CD14-positive monocyte (primary cell): ENCODE results near the gene KBTBD13. TPM values are rescaled to one million over a fixed set of nuclear protein-coding genes. Genes with fewer than 3 reads are reported as not detected.
A peak's percentile ranks its signal among the peaks of the same experiment; 100 is the strongest.

Experiments used
- DNase-seq, 3 donors: peaks; one replicate each; pipeline ENCODE4 v3.0.0-alpha.2; 2011 to 2022
- H2AFZ ChIP-seq: 2 replicates; pipeline ENCODE4 v1.6.0; 2012; ENCODE audit warnings: mild to moderate bottlenecking, low read depth, low read length, inconsistent platforms; ENCODE audit not compliant: insufficient read depth, poor library complexity, severe bottlenecking
- H3K27ac ChIP-seq, 2 donors: 1 replicate in 1 of 2; 2 replicates in 1 of 2; pipeline ENCODE4 v1.5.1; 2012 to 2013; ENCODE audit warnings: low read length in 2 of 2, control low read depth in 1 of 2, inconsistent platforms in 1 of 2, low read depth in 1 of 2, mild to moderate bottlenecking in 1 of 2
- H3K27me3 ChIP-seq, 2 donors: one replicate each; pipeline versions ENCODE4 v1.6.0 to v1.6.1; 2011 to 2013; ENCODE audit warnings: low read length in 2 of 2; ENCODE audit not compliant: control insufficient read depth in 2 of 2, insufficient read depth in 2 of 2
- H3K36me3 ChIP-seq, 2 donors: replicated peaks in 1 of 2; 1 replicate in 1 of 2; 2 replicates in 1 of 2; pipeline versions ENCODE4 v1.5.1 to v1.6.1; 2012 to 2013; ENCODE audit warnings: low read length in 2 of 2, control low read depth in 1 of 2, inconsistent platforms in 1 of 2, mild to moderate bottlenecking in 1 of 2; ENCODE audit not compliant: insufficient read depth in 2 of 2, control insufficient read depth in 1 of 2
- H3K4me1 ChIP-seq, 2 donors: 1 replicate in 1 of 2; 2 replicates in 1 of 2; pipeline versions ENCODE4 v1.5.1 to v1.6.1; 2012 to 2013; ENCODE audit warnings: low read length in 2 of 2, control low read depth in 1 of 2, inconsistent platforms in 1 of 2, mild to moderate bottlenecking in 1 of 2, moderate library complexity in 1 of 2; ENCODE audit not compliant: insufficient read depth in 2 of 2, control insufficient read depth in 1 of 2
- H3K4me2 ChIP-seq: replicated peaks from 2 replicates; pipeline ENCODE3; 2012; ENCODE audit warnings: low read length, moderate library complexity, mild to moderate bottlenecking; ENCODE audit not compliant: poor library complexity, severe bottlenecking; ENCODE audit errors: extremely low read depth
- H3K4me3 ChIP-seq, 3 experiments: fragments of 200-600 bp in 1 of 3; sonication (generic) in 1 of 3; replicated peaks in 1 of 3; 1 replicate in 2 of 3; 2 replicates in 1 of 3; pipeline ENCODE4 v1.5.1; 2011 to 2013; ENCODE audit warnings: low read length in 3 of 3, mild to moderate bottlenecking in 3 of 3, control low read depth in 2 of 3, low read depth in 2 of 3, inconsistent platforms in 1 of 3, moderate library complexity in 1 of 3
- H3K79me2 ChIP-seq: 2 replicates; pipeline ENCODE4 v1.6.0; 2012; ENCODE audit warnings: mild to moderate bottlenecking, control low read depth, inconsistent platforms, low read length, moderate library complexity; ENCODE audit not compliant: insufficient read depth
- H3K9ac ChIP-seq: 2 replicates; pipeline ENCODE4 v1.6.0; 2017; ENCODE audit warnings: low read length, mild to moderate bottlenecking; ENCODE audit not compliant: insufficient read depth, poor library complexity, severe bottlenecking
- H3K9me3 ChIP-seq, 2 donors: replicated peaks in 1 of 2; 1 replicate in 1 of 2; 2 replicates in 1 of 2; pipeline versions ENCODE4 v1.5.1 to v1.6.1; 2012 to 2013; ENCODE audit warnings: low read length in 2 of 2, control low read depth in 1 of 2; ENCODE audit not compliant: control insufficient read depth in 1 of 2, insufficient read depth in 1 of 2
- H4K20me1 ChIP-seq: 2 replicates; pipeline ENCODE4 v1.6.0; 2012; ENCODE audit warnings: mild to moderate bottlenecking, low read length, control low read depth, moderate library complexity; ENCODE audit not compliant: insufficient read depth
- H3K27ac Mint-ChIP-seq, 7 donors: one replicate each; pipeline ENCODE4 v1.8.0; 2020; ENCODE audit warnings: mild to moderate bottlenecking in 7 of 7, mixed read lengths in 7 of 7, moderate library complexity in 6 of 7, inconsistent platforms in 2 of 7
- H3K27me3 Mint-ChIP-seq, 3 donors: one replicate each; pipeline ENCODE4 v1.8.0; 2021 to 2022; ENCODE audit warnings: low read depth in 3 of 3, mild to moderate bottlenecking in 3 of 3, mixed read lengths in 3 of 3, moderate library complexity in 3 of 3, inconsistent platforms in 1 of 3
- H3K36me3 Mint-ChIP-seq, 2 donors: one replicate each; pipeline ENCODE4 v1.8.0; 2020; ENCODE audit warnings: mixed read lengths in 2 of 2, inconsistent platforms in 1 of 2, mild to moderate bottlenecking in 1 of 2
- H3K4me1 Mint-ChIP-seq: one replicate; pipeline ENCODE4 v1.8.0; 2020; ENCODE audit warnings: mild to moderate bottlenecking, mixed read lengths
- H3K4me3 Mint-ChIP-seq, 2 donors: one replicate each; pipeline ENCODE4 v1.8.0; 2020; ENCODE audit warnings: mild to moderate bottlenecking in 2 of 2, mixed read lengths in 2 of 2, moderate library complexity in 1 of 2
- H3K9me3 Mint-ChIP-seq, 7 donors: one replicate each; pipeline ENCODE4 v1.8.0; 2020 to 2022; ENCODE audit warnings: mixed read lengths in 7 of 7, mild to moderate bottlenecking in 6 of 7, moderate library complexity in 6 of 7, inconsistent platforms in 2 of 7
- WGBS: methylation state at CpG from one replicate; pipeline ENCODE4 v1.1.5; 2013; ENCODE audit warnings: missing lambda C conversion rate; ENCODE audit not compliant: insufficient coverage; 5-methylcytosine and 5-hydroxymethylcytosine counted together
- intact Hi-C, 2 donors: fragments of 100-400 bp; cut with micrococcal nuclease; formaldehyde crosslinking; loops; one replicate each; pipeline versions ENCODE4 v1.15.0 to v1.15.1; 2023
- polyA plus RNA-seq, 3 donors: library from polyadenylated mRNA; depleted of rRNA in 1 of 3; unstranded in 2 of 3; stranded (reverse) in 1 of 3; fragments of 300-500 nt in 2 of 3; fragments of >200 nt in 1 of 3; fragmentation: Illumina TruSeq in 2 of 3; gene quantifications; 1 replicate in 2 of 3; 2 replicates in 1 of 3; pipeline ENCODE4 v1.2.3, GENCODE V29; 2012 to 2021
- TF ChIP-seq, protein P1 (sequence below): fragments of 200-600 bp; IDR thresholded peaks from one replicate; pipeline ENCODE4 v1.8.0; 2022; ENCODE audit warnings: antibody characterized with exemption, mild to moderate bottlenecking

KBTBD13 gene
- polyA plus RNA-seq, 3 donors = not detected

DNA sequence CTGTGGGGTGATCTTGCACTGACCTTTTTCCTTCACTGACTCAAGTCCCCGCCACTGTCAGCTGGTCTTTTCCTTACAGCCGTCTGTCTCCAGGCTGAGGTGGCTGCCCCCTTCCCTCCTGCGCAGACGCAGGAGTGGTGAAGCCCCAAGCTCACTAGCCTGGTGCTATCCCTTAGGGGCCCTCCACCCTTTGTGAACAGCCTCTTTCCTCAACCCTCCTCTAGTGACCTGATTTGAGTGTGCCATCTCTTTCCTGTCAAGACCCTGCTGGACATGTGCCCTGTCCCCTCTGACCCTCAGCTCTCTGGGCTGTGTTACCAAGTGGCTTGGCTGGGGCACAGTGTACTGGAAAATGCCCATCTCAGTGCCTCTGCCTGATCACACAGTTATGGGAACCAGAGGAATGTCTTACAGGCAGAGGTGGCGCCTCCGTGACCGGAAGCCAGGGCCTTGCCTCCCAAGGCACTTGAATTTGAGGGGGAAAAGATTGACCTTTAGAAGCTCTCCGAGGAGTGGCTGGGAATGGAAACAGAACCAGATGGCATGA is 8.7 kb downstream of the KBTBD13 start:
- DNase-seq = no peak
- Histone ChIP-seq H3K9me3 (no peaks in the 10 kb centered on the region), H2AFZ (no peak overlapping the region), H3K4me3 (no peak overlapping the region), H3K9ac (no peak overlapping the region), H3K79me2 (no peaks in the 10 kb centered on the region), H3K4me1 (no peaks in the 10 kb centered on the region), H3K36me3 (no peaks in the 10 kb centered on the region), H3K27me3 (peaks cover 0 to 12% of the 10 kb centered on the region in 2 donors), H3K4me2 (no peak overlapping the region), H4K20me1 (no peaks in the 10 kb centered on the region), H3K27ac (no peak overlapping the region)
- Mint-ChIP-seq H3K9me3 (no peaks in the 10 kb centered on the region), H3K4me3 (no peak overlapping the region), H3K4me1 (peaks cover 8% of the 10 kb centered on the region), H3K36me3 (no peaks in the 10 kb centered on the region), H3K27ac (no peak overlapping the region), H3K27me3 (peaks cover 15 to 47% (median 21%) of the 10 kb centered on the region in 3 donors)
- TF ChIP-seq, protein P1, sequence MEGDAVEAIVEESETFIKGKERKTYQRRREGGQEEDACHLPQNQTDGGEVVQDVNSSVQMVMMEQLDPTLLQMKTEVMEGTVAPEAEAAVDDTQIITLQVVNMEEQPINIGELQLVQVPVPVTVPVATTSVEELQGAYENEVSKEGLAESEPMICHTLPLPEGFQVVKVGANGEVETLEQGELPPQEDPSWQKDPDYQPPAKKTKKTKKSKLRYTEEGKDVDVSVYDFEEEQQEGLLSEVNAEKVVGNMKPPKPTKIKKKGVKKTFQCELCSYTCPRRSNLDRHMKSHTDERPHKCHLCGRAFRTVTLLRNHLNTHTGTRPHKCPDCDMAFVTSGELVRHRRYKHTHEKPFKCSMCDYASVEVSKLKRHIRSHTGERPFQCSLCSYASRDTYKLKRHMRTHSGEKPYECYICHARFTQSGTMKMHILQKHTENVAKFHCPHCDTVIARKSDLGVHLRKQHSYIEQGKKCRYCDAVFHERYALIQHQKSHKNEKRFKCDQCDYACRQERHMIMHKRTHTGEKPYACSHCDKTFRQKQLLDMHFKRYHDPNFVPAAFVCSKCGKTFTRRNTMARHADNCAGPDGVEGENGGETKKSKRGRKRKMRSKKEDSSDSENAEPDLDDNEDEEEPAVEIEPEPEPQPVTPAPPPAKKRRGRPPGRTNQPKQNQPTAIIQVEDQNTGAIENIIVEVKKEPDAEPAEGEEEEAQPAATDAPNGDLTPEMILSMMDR = no peak
- 89% methylated on average over 8 of the region's 8 CpGs for WGBS
- intact Hi-C loops = loop anchor here in 1 of 2 donors (10.0 kb wide), 1 partner anchor 350 kb away; no protein-coding TSS in a partner anchor

GRCh38 chr15:65085990-65086679 is 9.6 kb downstream of the KBTBD13 start:
- no peaks in the 10 kb centered on the region for H3K36me3 Mint-ChIP-seq
- Histone ChIP-seq H3K79me2 (no peaks in the 10 kb centered on the region), H3K27ac (no peak overlapping the region), H3K4me1 (no peaks in the 10 kb centered on the region), H3K36me3 (no peaks in the 10 kb centered on the region), H2AFZ (no peak overlapping the region), H3K4me2 (no peak overlapping the region), H4K20me1 (no peaks in the 10 kb centered on the region), H3K9ac (no peak overlapping the region), H3K9me3 (no peaks in the 10 kb centered on the region), H3K27me3 (peaks cover 0 to 12% of the 10 kb centered on the region in 2 donors), H3K4me3 (no peak overlapping the region)
- peaks cover 15 to 42% (median 21%) of the 10 kb centered on the region in 3 donors for H3K27me3 Mint-ChIP-seq
- 94% methylated on average over 5 of the region's 6 CpGs for WGBS
- TF ChIP-seq, protein P1 = peak; percentile 30
- peaks cover 8% of the 10 kb centered on the region for H3K4me1 Mint-ChIP-seq
- intact Hi-C loops = loop anchor here in 1 of 2 donors (10.0 kb wide), 1 partner anchor 351 kb away; no protein-coding TSS in a partner anchor
- no peak for DNase-seq
- H3K4me3 Mint-ChIP-seq = no peak overlapping the region
- H3K27ac Mint-ChIP-seq = no peak overlapping the region
- H3K9me3 Mint-ChIP-seq = no peaks in the 10 kb centered on the region
